ENCODE data around the gene SMG6. TPM values are rescaled to one million over a fixed set of nuclear protein-coding genes. Genes with fewer than 3 reads are reported as not detected.
A peak's percentile ranks its signal among the peaks of the same experiment; 100 is the strongest.

SMG6 gene
- total and polyA plus RNA-seq, 2 of the 4 experiments (the other 2 are of a cell fraction): 16.3 to 30.3 TPM

- POLR2A ChIA-PET (ENCODE audit: unreplicated experiment): no interaction called here
- Histone ChIP-seq H3K27ac (ENCODE audit: insufficient read depth, low read length) (peak overlapping the region; percentile 92), H3K56ac (ENCODE audit: extremely low read depth, insufficient read depth, low read length) (no peak overlapping the region), H3K9me3 (ENCODE audit: control insufficient read depth, insufficient read depth, low read length) (no peaks in the 10 kb centered on the region), H3K23ac (ENCODE audit: low read depth, low read length) (peak overlapping the region; percentile 93), H2BK20ac (ENCODE audit: low read depth, low read length) (peak overlapping the region; percentile 63), H2AK5ac (ENCODE audit: low read depth, low read length) (peak overlapping the region; percentile 98), H3K27me3 (ENCODE audit: control insufficient read depth, insufficient read depth, low read length) (no peaks in the 10 kb centered on the region), H2AFZ (replicated peaks; ENCODE audit: low read length, poor library complexity) (peak overlapping the region; percentile 4), H3K4me2 (ENCODE audit: low read depth, low read length) (no peak overlapping the region), H3K14ac (replicated peaks; ENCODE audit: low read depth, low read length) (peak overlapping the region; percentile 90), H4K5ac (ENCODE audit: low read depth, low read length) (peak overlapping the region; percentile 33), H2AK9ac (replicated peaks; ENCODE audit: low read depth, low read length, poor library complexity) (peak overlapping the region; percentile 60), H3K4me3 (ENCODE audit: insufficient read depth, low read depth, low read length) (no peak overlapping the region), H3K36me3 (ENCODE audit: control insufficient read depth, insufficient read depth, low read length) (peaks cover 43% of the 10 kb centered on the region), H4K20me1 (ENCODE audit: insufficient read depth, low read length) (peaks cover 5% of the 10 kb centered on the region; the same call in 1 of the 2 replicates), H2BK120ac (ENCODE audit: low read depth, low read length) (peak overlapping the region; percentile 99), H3K4ac (ENCODE audit: low read depth, low read length) (peak overlapping the region; percentile 95), H2BK15ac (ENCODE audit: low read depth, low read length) (peak overlapping the region; percentile 86; the same call in 2 of the 3 replicates), H2BK5ac (ENCODE audit: low read depth, low read length, poor library complexity, severe bottlenecking) (peak overlapping the region; percentile 98), H4K8ac (ENCODE audit: low read depth in 2 of 2, low read length in 2 of 2) (peak overlapping the region; percentile 92 to 99), H3K4me1 (ENCODE audit: control insufficient read depth, insufficient read depth, low read length) (peaks cover 74% of the 10 kb centered on the region), H3K9ac (ENCODE audit: low read depth, low read length) (0 out of 2 replicates have a peak overlapping the region, but pooled peaks have one; percentile 9), H3K9me1 (ENCODE audit: insufficient read depth, low read length) (peaks cover 47% of the 10 kb centered on the region), H3K18ac (ENCODE audit: low read depth, low read length) (0 out of 2 replicates have a peak overlapping the region, but pooled peaks have one; percentile 7), H3K79me1 (ENCODE audit: low read depth in 1 of 2, low read length in 2 of 2) (peaks cover 34 to 95% of the 10 kb centered on the region in 2 experiments), H4K91ac (ENCODE audit: insufficient read depth, low read depth, low read length) (peak overlapping the region; percentile 97)
- 93% methylated on average over 19 of the region's 24 CpGs; no CpG with 5 or more reads in 1 of the 2 experiments for WGBS, 2 experiments (ENCODE audit: extremely low coverage in 2 of 2, insufficient read length in 1 of 2)
- CTCF ChIA-PET: interaction anchor here (1.0 to 2.0 kb wide), 2 partner anchors 26 to 180 kb away, joined by 3 to 5 read pairs; no protein-coding TSS in a partner anchor
- ATAC-seq (ENCODE audit: low read depth) (no peak), DNase-seq (peak; percentile 68)
- dilution Hi-C loops (cut with HindIII; ENCODE audit: low sequenced_read_pairs, unreplicated experiment) (no loop called here), in situ Hi-C loops (cut with MboI; ENCODE audit: low sequenced_read_pairs) (loop anchor here (5.0 to 10.0 kb wide), 2 partner anchors 110 to 182 kb away; no protein-coding TSS in a partner anchor), intact Hi-C loops (cut with micrococcal nuclease) (no loop called here)
- BruUV-seq (replicated peaks): no TSS peak
- TF ChIP-seq BHLHE40 (IDR thresholded peaks at IDR 0.05; ENCODE audit: low read depth, low read length) (no peak), ELK1 (IDR thresholded peaks at IDR 0.05; ENCODE audit: borderline replicate concordance, low read depth, low read length) (no peak), MAZ (IDR thresholded peaks at IDR 0.05; ENCODE audit: borderline replicate concordance, low read depth, low read length) (peak; percentile 72), MXI1 (IDR thresholded peaks at IDR 0.05; ENCODE audit: borderline replicate concordance, low read depth, low read length) (no peak), MAFK (IDR thresholded peaks at IDR 0.05; ENCODE audit: low read depth, low read length) (no peak), CHD1 (IDR thresholded peaks at IDR 0.05; ENCODE audit: low read depth, low read length) (no peak), SMC3 (IDR thresholded peaks at IDR 0.05; ENCODE audit: low read depth, low read length) (peak; percentile 45), RFX5 (IDR thresholded peaks at IDR 0.05; ENCODE audit: low read depth, low read length) (no peak), RAD21 (IDR thresholded peaks at IDR 0.05; ENCODE audit: low read length) (peak; percentile 53), POLR2A (IDR thresholded peaks at IDR 0.05; ENCODE audit: low read depth, low read length) (no peak), USF2 (IDR thresholded peaks at IDR 0.05; ENCODE audit: low read depth, low read length) (no peak), RCOR1 (IDR thresholded peaks at IDR 0.05; ENCODE audit: insufficient replicate concordance, low read length) (no peak), CTCF (conservative IDR thresholded peaks at IDR 0.05; ENCODE audit: low read depth, low read length) (peak; percentile 60), FOS (IDR thresholded peaks at IDR 0.05; ENCODE audit: low read depth, low read length) (no peak)
Observed at GRCh38 chr17:2064980-2065785, 238.4 kb downstream of the SMG6 start.
